ENCODE measurements around the gene DCAF5.

DNA sequence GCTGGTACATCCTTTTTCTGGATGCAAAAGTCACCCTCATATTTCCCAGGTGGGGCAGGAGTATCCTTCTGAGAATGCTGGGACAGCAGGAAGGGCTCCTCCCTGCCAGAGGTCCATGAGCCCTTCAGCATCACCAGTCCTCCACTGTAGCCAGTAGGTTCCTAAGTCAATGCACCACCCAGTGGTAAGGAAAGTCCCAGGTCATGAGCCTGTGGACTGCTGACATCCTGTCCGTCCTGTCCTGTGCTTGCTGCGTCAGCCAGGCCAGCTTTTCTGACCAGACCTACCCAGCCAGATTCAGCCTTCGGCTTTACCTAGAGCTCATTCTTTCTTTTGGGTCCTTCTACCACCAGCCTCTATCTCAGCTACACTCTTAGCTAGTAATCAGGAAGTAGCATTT is 150.8 kb downstream of the DCAF5 start:
- no peak for TF ChIP-seq POLR2A (IDR thresholded peaks at IDR 0.05)
- TF ChIP-seq, protein P1, sequence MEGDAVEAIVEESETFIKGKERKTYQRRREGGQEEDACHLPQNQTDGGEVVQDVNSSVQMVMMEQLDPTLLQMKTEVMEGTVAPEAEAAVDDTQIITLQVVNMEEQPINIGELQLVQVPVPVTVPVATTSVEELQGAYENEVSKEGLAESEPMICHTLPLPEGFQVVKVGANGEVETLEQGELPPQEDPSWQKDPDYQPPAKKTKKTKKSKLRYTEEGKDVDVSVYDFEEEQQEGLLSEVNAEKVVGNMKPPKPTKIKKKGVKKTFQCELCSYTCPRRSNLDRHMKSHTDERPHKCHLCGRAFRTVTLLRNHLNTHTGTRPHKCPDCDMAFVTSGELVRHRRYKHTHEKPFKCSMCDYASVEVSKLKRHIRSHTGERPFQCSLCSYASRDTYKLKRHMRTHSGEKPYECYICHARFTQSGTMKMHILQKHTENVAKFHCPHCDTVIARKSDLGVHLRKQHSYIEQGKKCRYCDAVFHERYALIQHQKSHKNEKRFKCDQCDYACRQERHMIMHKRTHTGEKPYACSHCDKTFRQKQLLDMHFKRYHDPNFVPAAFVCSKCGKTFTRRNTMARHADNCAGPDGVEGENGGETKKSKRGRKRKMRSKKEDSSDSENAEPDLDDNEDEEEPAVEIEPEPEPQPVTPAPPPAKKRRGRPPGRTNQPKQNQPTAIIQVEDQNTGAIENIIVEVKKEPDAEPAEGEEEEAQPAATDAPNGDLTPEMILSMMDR (IDR thresholded peaks at IDR 0.05), result peak in 5 of 6 experiments; percentile 25 to 47 (median 31)
